SK-N-SH (cell line): ENCODE measurements around the gene SLC8A1. TPM values are rescaled to one million over a fixed set of nuclear protein-coding genes. Genes with fewer than 3 reads are reported as not detected.

Experiments
- CTCF ChIA-PET: fragments of 300-600, 350-600 bp; formaldehyde crosslinking; extraction: SDS; loops from one replicate; lab custom pipeline; 2021; lab: Yijun Ruan, JAX
- POLR2A ChIA-PET: fragments of 350-600 bp; sonication (Branson Sonifier 250); formaldehyde crosslinking; extraction: SDS; loops from one replicate; lab custom pipeline; 2020; ENCODE audit warnings: antibody characterized with exemption, inconsistent platforms; lab: Yijun Ruan, JAX
- DNase-seq: peaks from one replicate; pipeline ENCODE4 v3.0.0; 2012
- H2AFZ ChIP-seq: fragments of 200-600 bp; sonication (generic); 2 replicates; pipeline ENCODE4 v1.8.1; 2016; ENCODE audit warnings: antibody characterized with exemption, mild to moderate bottlenecking, low read depth
- H3F3A ChIP-seq: fragments of 200-600 bp; sonication (generic); replicated peaks from 2 replicates; pipeline ENCODE3; 2016; ENCODE audit warnings: antibody characterized with exemption, mild to moderate bottlenecking; ENCODE audit not compliant: insufficient read depth
- H3K27ac ChIP-seq, 2 experiments: fragments of 200-500 bp in 1 of 2; fragments of 200-600 bp in 1 of 2; sonication (Bioruptor generic) in 1 of 2; sonication (generic), shearing (Covaris generic) in 1 of 2; 2 replicates each; pipeline versions ENCODE4 v1.5.1 to v1.6.1; 2014 to 2016; ENCODE audit warnings: low read depth in 2 of 2, inconsistent platforms in 1 of 2, low read length in 1 of 2, mild to moderate bottlenecking in 1 of 2, mixed read lengths in 1 of 2
- H3K27me3 ChIP-seq: fragments of 200-600 bp; sonication (generic), shearing (Covaris generic); 2 replicates; pipeline ENCODE4 v1.6.1; 2016; ENCODE audit warnings: mixed run types; ENCODE audit not compliant: insufficient read depth
- H3K36me3 ChIP-seq, 2 experiments: fragments of 200-500 bp in 1 of 2; fragments of 200-600 bp in 1 of 2; sonication (Bioruptor generic) in 1 of 2; sonication (generic) in 1 of 2; replicated peaks in 1 of 2; 2 replicates each; pipeline versions ENCODE3 to v1.5.1; 2014 to 2016; ENCODE audit warnings: low read length in 1 of 2, mild to moderate bottlenecking in 1 of 2; ENCODE audit not compliant: insufficient read depth in 2 of 2, control insufficient read depth in 1 of 2
- H3K4me1 ChIP-seq, 2 experiments: fragments of 200-500 bp in 1 of 2; fragments of 200-600 bp in 1 of 2; sonication (Bioruptor generic) in 1 of 2; sonication (generic), shearing (Covaris generic) in 1 of 2; 2 replicates each; pipeline versions ENCODE4 v1.5.1 to v1.6.1; 2014 to 2016; ENCODE audit warnings: low read depth in 1 of 2, low read length in 1 of 2, mixed run types in 1 of 2; ENCODE audit not compliant: insufficient read depth in 2 of 2, control insufficient read depth in 1 of 2
- H3K4me2 ChIP-seq: fragments of 200-600 bp; sonication (generic), shearing (Covaris generic); 2 replicates; pipeline ENCODE4 v1.6.1; 2017; ENCODE audit warnings: mixed run types
- H3K4me3 ChIP-seq, 2 experiments: fragments of 200-500 bp in 1 of 2; fragments of 200-600 bp in 1 of 2; sonication (Bioruptor generic) in 1 of 2; sonication (generic), shearing (Covaris generic) in 1 of 2; 2 replicates each; pipeline versions ENCODE4 v1.5.1 to v1.8.1; 2014 to 2016; ENCODE audit warnings: low read depth in 2 of 2, inconsistent platforms in 1 of 2, low read length in 1 of 2, mild to moderate bottlenecking in 1 of 2, mixed read lengths in 1 of 2, moderate library complexity in 1 of 2
- H3K79me2 ChIP-seq: fragments of 200-600 bp; sonication (generic); 2 replicates; pipeline ENCODE4 v1.8.1; 2017; ENCODE audit warnings: mild to moderate bottlenecking; ENCODE audit not compliant: insufficient read depth
- H3K9ac ChIP-seq: fragments of 200-600 bp; sonication (generic); 2 replicates; pipeline ENCODE4 v1.6.1; 2017; ENCODE audit warnings: mixed run types
- H3K9me2 ChIP-seq: fragments of 200-600 bp; sonication (generic); 2 replicates; pipeline ENCODE4 v1.6.1; 2017; ENCODE audit warnings: mixed run types
- H3K9me3 ChIP-seq: fragments of 200-600 bp; sonication (generic); 2 replicates; pipeline ENCODE4 v1.6.1; 2017; ENCODE audit warnings: mixed run types, mild to moderate bottlenecking, moderate library complexity
- H4K20me1 ChIP-seq: fragments of 200-600 bp; sonication (generic); 2 replicates; pipeline ENCODE4 v1.6.1; 2017; ENCODE audit warnings: mild to moderate bottlenecking, mixed run types; ENCODE audit not compliant: insufficient read depth
- FOXJ3 ChIP-seq: sonication (generic); formaldehyde crosslinking; IDR thresholded peaks from 2 replicates; pipeline ENCODE4 v1.5.1; 2020; ENCODE audit warnings: mild to moderate bottlenecking, missing genetic modification reagents
- GATA2 ChIP-seq: sonication (generic); formaldehyde crosslinking; IDR thresholded peaks from 2 replicates; pipeline ENCODE4 v1.5.0; 2020; ENCODE audit warnings: mild to moderate bottlenecking, missing genetic modification reagents
- JUND ChIP-seq: IDR thresholded peaks from 2 replicates; pipeline ENCODE4 v1.4.0; 2012
- MXI1 ChIP-seq: IDR thresholded peaks from 2 replicates; pipeline ENCODE4 v1.6.1; 2012; ENCODE audit warnings: mild to moderate bottlenecking, low read depth, low read length, improper control_type of control experiment
- NFIC ChIP-seq: IDR thresholded peaks from 2 replicates; pipeline ENCODE4 v1.4.0; 2012; ENCODE audit warnings: borderline replicate concordance
- RXRA ChIP-seq: IDR thresholded peaks from 2 replicates; pipeline ENCODE4 v1.4.0; 2012; ENCODE audit warnings: low read depth, mild to moderate bottlenecking, borderline replicate concordance
- TAF1 ChIP-seq: IDR thresholded peaks from 2 replicates; pipeline ENCODE4 v1.6.1; 2012; ENCODE audit warnings: low read depth, mild to moderate bottlenecking, low read length, moderate library complexity, borderline replicate concordance
- TCF12 ChIP-seq: IDR thresholded peaks from 2 replicates; pipeline ENCODE4 v1.4.0; 2012
- WGBS: methylation state at CpG from one replicate; pipeline ENCODE4 v1.1.6; 2017; ENCODE audit warnings: low lambda C conversion rate; 5-methylcytosine and 5-hydroxymethylcytosine counted together
- polyA plus RNA-seq, 3 experiments: library from polyadenylated mRNA; depleted of rRNA; stranded (reverse); fragments of >200 nt; gene quantifications; 2 replicates each; pipeline ENCODE4 v1.2.3, GENCODE V29; 2012
- TF ChIP-seq, protein P1 (sequence below): IDR thresholded peaks from 2 replicates; pipeline ENCODE4; 2012
- TF ChIP-seq, protein P2 (sequence below): IDR thresholded peaks from 2 replicates; pipeline ENCODE4 v1.4.0; 2012; ENCODE audit warnings: low read depth, borderline replicate concordance
- TF ChIP-seq, protein P3 (sequence below): IDR thresholded peaks from 2 replicates; pipeline ENCODE4 v1.4.0; 2012; ENCODE audit warnings: low read depth, borderline replicate concordance

The SLC8A1 gene
- polyA plus RNA-seq, 1 of the 3 experiments (the other 2 are of a cell fraction), result 3.2 TPM

DNA sequence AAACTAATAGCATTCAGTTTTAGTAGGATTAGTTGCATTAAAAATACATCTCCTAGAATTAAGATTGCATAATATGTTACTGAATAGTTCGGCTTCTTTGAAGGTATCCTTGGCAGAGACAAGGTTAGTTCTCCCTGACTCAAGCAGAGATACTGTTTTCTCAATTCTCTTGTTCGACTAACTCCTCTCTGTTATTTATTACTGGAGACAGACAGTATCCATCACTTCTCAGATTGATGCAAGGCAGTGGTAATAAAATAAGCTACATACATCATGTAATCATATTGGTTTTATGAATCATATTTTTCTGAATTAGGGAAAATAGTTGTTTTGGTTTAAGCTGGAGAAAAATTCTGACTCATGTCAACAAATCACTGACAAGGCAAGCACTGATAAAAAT is 134.8 kb downstream of the SLC8A1 start:
- Histone ChIP-seq H2AFZ (no peak overlapping the region), H3K4me1 (peaks cover 4 to 11% of the 10 kb centered on the region in 2 experiments; a peak in 3 of 4 replicates), H3K9me2 (no peaks in the 10 kb centered on the region), H3K9me3 (peaks cover 18% of the 10 kb centered on the region; the same call in 1 of the 2 replicates), H4K20me1 (no peaks in the 10 kb centered on the region), H3K4me3 (no peak overlapping the region), H3K4me2 (no peak overlapping the region), H3K27ac (peak overlapping the region in 1 of 2 experiments; percentile 36; a peak in 1 of 4 replicates), H3K36me3 (peaks cover 0 to 4% of the 10 kb centered on the region in 2 experiments), H3K79me2 (no peaks in the 10 kb centered on the region), H3F3A (peaks cover 8% of the 10 kb centered on the region), H3K27me3 (no peaks in the 10 kb centered on the region), H3K9ac (no peak overlapping the region)
- TF ChIP-seq, protein P1, sequence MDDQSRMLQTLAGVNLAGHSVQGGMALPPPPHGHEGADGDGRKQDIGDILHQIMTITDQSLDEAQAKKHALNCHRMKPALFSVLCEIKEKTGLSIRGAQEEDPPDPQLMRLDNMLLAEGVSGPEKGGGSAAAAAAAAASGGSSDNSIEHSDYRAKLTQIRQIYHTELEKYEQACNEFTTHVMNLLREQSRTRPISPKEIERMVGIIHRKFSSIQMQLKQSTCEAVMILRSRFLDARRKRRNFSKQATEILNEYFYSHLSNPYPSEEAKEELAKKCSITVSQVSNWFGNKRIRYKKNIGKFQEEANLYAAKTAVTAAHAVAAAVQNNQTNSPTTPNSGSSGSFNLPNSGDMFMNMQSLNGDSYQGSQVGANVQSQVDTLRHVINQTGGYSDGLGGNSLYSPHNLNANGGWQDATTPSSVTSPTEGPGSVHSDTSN, result peak; percentile 84
- no peak for TF ChIP-seq MXI1
- peak; percentile 46 for TF ChIP-seq JUND
- TF ChIP-seq RXRA, result no peak
- peak; percentile 48 for TF ChIP-seq TCF12
- CTCF ChIA-PET, result interaction anchor here (1.0 to 1.2 kb wide), 2 partner anchors 8 to 1382 kb away, joined by 3 read pairs; no protein-coding TSS in a partner anchor
- WGBS, result 52% methylated on average over 2 of the region's 2 CpGs
- POLR2A ChIA-PET, result no interaction called here
- no peak for DNase-seq

DNA sequence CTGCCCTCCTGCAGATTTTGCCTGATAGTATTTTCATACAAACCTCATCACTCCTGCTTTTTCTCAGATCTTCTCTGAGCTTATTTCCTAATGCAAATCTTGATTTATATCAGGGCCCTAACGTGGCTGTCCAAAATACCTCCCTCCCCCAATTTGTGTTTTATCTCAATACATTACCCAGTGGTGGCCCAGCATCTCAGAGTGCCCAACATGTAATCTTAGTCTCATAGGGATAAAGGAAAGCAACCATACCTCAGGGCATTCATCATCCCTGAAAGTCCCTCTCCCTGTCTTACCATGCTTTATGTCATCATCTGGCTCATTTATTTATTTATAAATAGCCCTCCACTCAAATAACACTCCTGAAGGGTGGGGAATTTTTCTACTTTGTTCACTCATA is 135.3 kb downstream of the SLC8A1 start:
- TF ChIP-seq TAF1 (no peak), GATA2 (CRISPR knock-in tag) (0 out of 2 replicates have a peak, but pooled peaks have one; percentile 17)
- TF ChIP-seq, protein P2, sequence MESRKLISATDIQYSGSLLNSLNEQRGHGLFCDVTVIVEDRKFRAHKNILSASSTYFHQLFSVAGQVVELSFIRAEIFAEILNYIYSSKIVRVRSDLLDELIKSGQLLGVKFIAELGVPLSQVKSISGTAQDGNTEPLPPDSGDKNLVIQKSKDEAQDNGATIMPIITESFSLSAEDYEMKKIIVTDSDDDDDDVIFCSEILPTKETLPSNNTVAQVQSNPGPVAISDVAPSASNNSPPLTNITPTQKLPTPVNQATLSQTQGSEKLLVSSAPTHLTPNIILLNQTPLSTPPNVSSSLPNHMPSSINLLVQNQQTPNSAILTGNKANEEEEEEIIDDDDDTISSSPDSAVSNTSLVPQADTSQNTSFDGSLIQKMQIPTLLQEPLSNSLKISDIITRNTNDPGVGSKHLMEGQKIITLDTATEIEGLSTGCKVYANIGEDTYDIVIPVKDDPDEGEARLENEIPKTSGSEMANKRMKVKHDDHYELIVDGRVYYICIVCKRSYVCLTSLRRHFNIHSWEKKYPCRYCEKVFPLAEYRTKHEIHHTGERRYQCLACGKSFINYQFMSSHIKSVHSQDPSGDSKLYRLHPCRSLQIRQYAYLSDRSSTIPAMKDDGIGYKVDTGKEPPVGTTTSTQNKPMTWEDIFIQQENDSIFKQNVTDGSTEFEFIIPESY, result no peak
- DNase-seq, result no peak
- peak overlapping the region in 1 of 2 experiments; percentile 36; a peak in 1 of 4 replicates for H3K27ac ChIP-seq
- H3K4me3 ChIP-seq, result no peak overlapping the region
- H3K9me2 ChIP-seq, result no peaks in the 10 kb centered on the region
- H3K4me2 ChIP-seq, result no peak overlapping the region
- H3K27me3 ChIP-seq, result no peaks in the 10 kb centered on the region
- peaks cover 0 to 4% of the 10 kb centered on the region in 2 experiments for H3K36me3 ChIP-seq
- no peak overlapping the region for H3K9ac ChIP-seq
- peaks cover 8% of the 10 kb centered on the region for H3F3A ChIP-seq
- H4K20me1 ChIP-seq, result no peaks in the 10 kb centered on the region
- CTCF ChIA-PET, result interaction anchor here (1.0 to 1.2 kb wide), 2 partner anchors 8 to 1382 kb away, joined by 3 read pairs; no protein-coding TSS in a partner anchor
- H3K4me1 ChIP-seq, result peaks cover 4 to 11% of the 10 kb centered on the region in 2 experiments; a peak in 3 of 4 replicates
- peaks cover 18% of the 10 kb centered on the region; the same call in 1 of the 2 replicates for H3K9me3 ChIP-seq
- POLR2A ChIA-PET, result no interaction called here
- H3K79me2 ChIP-seq, result no peaks in the 10 kb centered on the region
- 29% methylated on average over 1 of the region's 1 CpG for WGBS
- H2AFZ ChIP-seq, result no peak overlapping the region

DNA sequence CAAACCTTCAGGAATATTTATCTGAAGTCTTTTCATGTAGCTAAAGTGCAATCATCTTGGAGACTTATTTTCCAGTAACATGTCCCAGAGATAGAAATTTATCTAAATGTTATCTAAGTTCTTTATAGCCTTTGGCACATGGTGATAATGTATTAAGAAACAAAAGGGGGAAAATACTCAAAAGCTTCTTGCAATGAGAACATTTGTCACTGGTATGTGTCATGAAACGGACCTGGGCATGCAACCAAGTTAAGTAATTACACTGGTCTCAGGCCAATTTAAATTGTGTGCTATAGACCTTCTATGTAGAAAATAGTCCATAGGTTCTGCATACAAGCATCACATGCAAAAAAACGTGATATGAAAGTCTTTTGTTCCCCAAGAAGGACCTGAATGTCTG is 136.2 kb downstream of the SLC8A1 start:
- no peaks in the 10 kb centered on the region for H3K79me2 ChIP-seq
- TF ChIP-seq NFIC (peak; percentile 46; the same call in 1 of the 2 replicates), TCF12 (peak; percentile 45), FOXJ3 (no peak)
- TF ChIP-seq, protein P3, sequence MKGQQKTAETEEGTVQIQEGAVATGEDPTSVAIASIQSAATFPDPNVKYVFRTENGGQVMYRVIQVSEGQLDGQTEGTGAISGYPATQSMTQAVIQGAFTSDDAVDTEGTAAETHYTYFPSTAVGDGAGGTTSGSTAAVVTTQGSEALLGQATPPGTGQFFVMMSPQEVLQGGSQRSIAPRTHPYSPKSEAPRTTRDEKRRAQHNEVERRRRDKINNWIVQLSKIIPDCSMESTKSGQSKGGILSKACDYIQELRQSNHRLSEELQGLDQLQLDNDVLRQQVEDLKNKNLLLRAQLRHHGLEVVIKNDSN, result no peak
- TF ChIP-seq, protein P2, result no peak
- TF ChIP-seq, protein P1, result 0 out of 2 replicates have a peak, but pooled peaks have one; percentile 32
- ChIA-PET POLR2A (no interaction called here), CTCF (no interaction called here)
- no peaks in the 10 kb centered on the region for H3K9me2 ChIP-seq
- peaks cover 18% of the 10 kb centered on the region; the same call in 1 of the 2 replicates for H3K9me3 ChIP-seq
- no peak overlapping the region for H2AFZ ChIP-seq
- H3K4me2 ChIP-seq, result no peak overlapping the region
- no peaks in the 10 kb centered on the region for H3K27me3 ChIP-seq
- no peak overlapping the region for H3K4me3 ChIP-seq
- H3K4me1 ChIP-seq, result peaks cover 4 to 11% of the 10 kb centered on the region in 2 experiments; a peak in 3 of 4 replicates
- H3K9ac ChIP-seq, result no peak overlapping the region
- H3K36me3 ChIP-seq, result peaks cover 0 to 4% of the 10 kb centered on the region in 2 experiments
- 57% methylated on average over 2 of the region's 2 CpGs for WGBS
- no peaks in the 10 kb centered on the region for H4K20me1 ChIP-seq
- H3K27ac ChIP-seq, result peak overlapping the region in 1 of 2 experiments; percentile 14; a peak in 1 of 4 replicates
- peaks cover 8% of the 10 kb centered on the region for H3F3A ChIP-seq
- DNase-seq, result no peak
